Activated naive CD4-positive, alpha-beta T cell treated with anti-CD3 and anti-CD28 coated beads for 36 hours (primary cell): ENCODE results near the gene STK35. TPM values are rescaled to one million over a fixed set of nuclear protein-coding genes. Genes with fewer than 3 reads are reported as not detected.

ENCODE experiments used
- CTCF ChIA-PET: fragments of 350-600 bp; sonication (Branson Sonifier 250); formaldehyde crosslinking; loops from one replicate; lab custom pipeline; 2021; ENCODE audit warnings: antibody characterized with exemption; lab: Charles Lee
- DNase-seq: peaks from one replicate; pipeline ENCODE4 v3.0.0-alpha.2; 2020
- H3K27ac Mint-ChIP-seq: one replicate; pipeline ENCODE4 v1.8.0; 2021; ENCODE audit warnings: mild to moderate bottlenecking, mixed read lengths
- H3K27me3 Mint-ChIP-seq: one replicate; pipeline ENCODE4 v1.8.0; 2021; ENCODE audit warnings: low read depth, mixed read lengths
- H3K36me3 Mint-ChIP-seq: one replicate; pipeline ENCODE4 v1.8.0; 2021; ENCODE audit warnings: low read depth, mixed read lengths
- H3K4me1 Mint-ChIP-seq: one replicate; pipeline ENCODE4 v1.8.0; 2021; ENCODE audit warnings: low read depth, mixed read lengths
- H3K4me3 Mint-ChIP-seq: one replicate; pipeline ENCODE4 v1.8.0; 2021; ENCODE audit warnings: mild to moderate bottlenecking, moderate library complexity, mixed read lengths
- H3K9me3 Mint-ChIP-seq: one replicate; pipeline ENCODE4 v1.8.0; 2021; ENCODE audit warnings: mixed read lengths
- intact Hi-C: fragments of 100-400 bp; cut with micrococcal nuclease; formaldehyde crosslinking; loops from one replicate; pipeline ENCODE4 v1.15.1; 2023
- total RNA-seq, 2 experiments: library from RNA; stranded (reverse); gene quantifications; one replicate each; pipeline ENCODE4 v1.2.3, GENCODE V29; 2021

STK35 gene
- 10 to 100 TPM; 20.5 to 20.9 TPM for total RNA-seq

GRCh38 chr20:2101057-2101864, at the start of gene STK35:
TSS of gene STK35 (plus strand) at chr20:2101827. CDS start at chr20:2101882, 55 bp downstream.
- intact Hi-C loops: loop anchor here (5.0 to 10.0 kb wide), 6 partner anchors 116 to 1559 kb away; partner anchors contain the start of genes CSNK2A1 and FAM110A
- Mint-ChIP-seq H3K27ac (peak within 1 kb of the TSS; percentile 100), H3K4me1 (peaks cover 28% of the 10 kb centered on the region), H3K36me3 (peaks cover 20% of the 10 kb centered on the region), H3K27me3 (no peaks in the 10 kb centered on the region), H3K9me3 (no peaks in the 10 kb centered on the region), H3K4me3 (peak within 1 kb of the TSS; percentile 91)
- CTCF ChIA-PET: interaction anchor here (1.0 to 3.2 kb wide), 4 partner anchors 8 to 420 kb away, joined by 3 to 14 read pairs (median 4); no protein-coding TSS in a partner anchor
- peak; percentile 82 for DNase-seq

DNA sequence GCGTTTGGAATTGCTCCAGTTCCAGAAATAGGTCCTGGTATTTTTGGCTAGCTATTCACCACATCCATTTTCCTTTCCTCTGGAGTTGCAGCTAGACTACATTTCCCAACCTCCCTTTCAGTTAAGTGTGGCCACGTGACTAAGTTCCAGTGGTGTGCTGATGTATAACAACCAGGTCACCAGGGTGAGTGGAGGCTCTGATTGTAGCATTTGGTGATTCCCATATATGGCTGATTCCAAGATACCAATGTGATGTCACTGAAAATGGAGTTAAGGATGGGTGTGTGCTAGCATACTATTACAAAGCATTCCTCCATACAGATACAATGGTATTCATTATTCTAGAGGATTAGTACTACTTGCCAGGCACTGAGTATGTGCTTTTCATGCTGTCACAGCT, 49.7 kb upstream of the STK35 start:
- CTCF ChIA-PET: no interaction called here

DNA sequence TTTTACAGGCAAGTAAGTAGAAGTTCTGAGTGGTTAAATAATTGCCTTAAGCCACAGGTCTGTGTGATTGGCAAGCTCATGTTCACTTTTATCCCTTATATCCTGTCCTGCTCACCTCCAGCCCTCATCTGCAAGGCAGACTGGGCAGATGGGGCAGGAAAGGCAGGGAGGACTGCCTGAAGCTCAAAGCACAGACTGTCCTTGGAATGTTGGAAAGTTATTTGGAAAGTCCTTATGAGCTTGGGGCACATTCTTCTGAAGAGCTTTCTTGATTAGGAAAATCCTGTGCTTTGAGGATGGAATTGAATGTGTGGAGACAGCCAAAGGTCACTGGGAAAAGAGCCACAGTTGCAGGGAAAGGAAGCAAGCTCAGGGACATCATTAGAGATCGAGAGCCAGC, 48.9 kb upstream of the STK35 start:
- no peak overlapping the region for H3K4me3 Mint-ChIP-seq
- intact Hi-C loops: no loop called here
- no peak overlapping the region for H3K27ac Mint-ChIP-seq
- H3K36me3 Mint-ChIP-seq: no peaks in the 10 kb centered on the region
- CTCF ChIA-PET: no interaction called here
- H3K27me3 Mint-ChIP-seq: peaks cover 31% of the 10 kb centered on the region
- H3K9me3 Mint-ChIP-seq: peaks cover 11% of the 10 kb centered on the region
- DNase-seq: no peak
- H3K4me1 Mint-ChIP-seq: no peaks in the 10 kb centered on the region

More for the DNA sequence above, 49.7 kb upstream of the STK35 start:
- H3K27me3 Mint-ChIP-seq: peaks cover 25% of the 10 kb centered on the region
- DNase-seq: no peak
- H3K9me3 Mint-ChIP-seq: peaks cover 8% of the 10 kb centered on the region
- intact Hi-C loops: no loop called here
- no peaks in the 10 kb centered on the region for H3K36me3 Mint-ChIP-seq
- no peaks in the 10 kb centered on the region for H3K4me1 Mint-ChIP-seq
- no peak overlapping the region for H3K27ac Mint-ChIP-seq
- H3K4me3 Mint-ChIP-seq: no peak overlapping the region

DNA sequence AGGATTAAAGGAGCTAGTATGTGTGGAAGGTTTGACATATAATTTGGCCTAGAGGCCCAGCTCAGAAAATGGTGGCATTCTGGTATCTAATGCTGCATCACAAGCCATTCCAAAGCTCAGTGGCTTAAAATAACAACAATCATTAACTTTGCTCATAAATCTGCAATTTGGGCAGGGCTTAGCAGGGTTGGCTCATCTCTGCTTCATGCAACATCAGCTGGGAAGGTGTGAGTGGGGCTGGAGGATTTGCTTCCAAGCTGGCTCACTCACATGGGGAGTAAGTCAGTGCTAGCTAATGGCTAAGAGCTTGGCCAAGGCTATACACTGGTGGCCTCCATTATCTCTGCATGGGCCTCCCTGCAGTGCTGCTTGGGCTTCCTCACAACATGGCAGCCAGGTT, 48.0 kb upstream of the STK35 start:
- H3K4me1 Mint-ChIP-seq: no peaks in the 10 kb centered on the region
- peaks cover 20% of the 10 kb centered on the region for H3K9me3 Mint-ChIP-seq
- peaks cover 38% of the 10 kb centered on the region for H3K27me3 Mint-ChIP-seq
- CTCF ChIA-PET: no interaction called here
- intact Hi-C loops: no loop called here
- H3K36me3 Mint-ChIP-seq: peaks cover 2% of the 10 kb centered on the region
- no peak overlapping the region for H3K4me3 Mint-ChIP-seq
- no peak for DNase-seq
- no peak overlapping the region for H3K27ac Mint-ChIP-seq

DNA sequence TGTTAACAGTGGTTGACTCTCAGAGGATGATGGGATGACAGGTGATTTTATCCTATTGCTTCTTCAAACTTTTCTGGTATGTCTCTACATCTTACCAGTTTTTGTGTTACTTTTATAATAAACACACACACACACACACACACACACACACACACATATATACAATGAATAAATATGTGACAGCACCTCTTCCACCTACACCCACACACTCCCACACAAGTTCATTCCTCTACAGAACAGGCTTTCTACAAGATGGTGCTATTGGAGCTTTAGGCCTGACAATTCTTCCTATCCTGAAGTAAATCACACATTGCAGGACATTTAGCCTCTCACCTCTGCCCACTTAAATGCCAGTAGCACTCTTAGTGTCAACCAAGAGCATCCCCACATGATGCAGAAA, 46.7 kb upstream of the STK35 start:
- Mint-ChIP-seq H3K27ac (no peak overlapping the region), H3K27me3 (peaks cover 39% of the 10 kb centered on the region), H3K36me3 (peaks cover 2% of the 10 kb centered on the region), H3K4me1 (no peaks in the 10 kb centered on the region), H3K4me3 (no peak overlapping the region), H3K9me3 (peaks cover 21% of the 10 kb centered on the region)
- no peak for DNase-seq
- CTCF ChIA-PET: interaction anchor here (1.0 kb wide), 1 partner anchor 89 kb away, joined by 3 read pairs; no protein-coding TSS in a partner anchor
- intact Hi-C loops: no loop called here

GRCh38 chr20:2059411-2059810, 42.2 kb upstream of the STK35 start:
- H3K27me3 Mint-ChIP-seq: peaks cover 31% of the 10 kb centered on the region
- CTCF ChIA-PET: no interaction called here
- H3K36me3 Mint-ChIP-seq: peaks cover 2% of the 10 kb centered on the region
- intact Hi-C loops: no loop called here
- H3K4me3 Mint-ChIP-seq: no peak overlapping the region
- H3K27ac Mint-ChIP-seq: no peak overlapping the region
- H3K9me3 Mint-ChIP-seq: peaks cover 13% of the 10 kb centered on the region
- H3K4me1 Mint-ChIP-seq: no peaks in the 10 kb centered on the region
- DNase-seq: no peak

GRCh38 chr20:2065099-2065498, 36.5 kb upstream of the STK35 start:
- intact Hi-C loops: no loop called here
- H3K9me3 Mint-ChIP-seq: no peaks in the 10 kb centered on the region
- H3K27me3 Mint-ChIP-seq: peaks cover 17% of the 10 kb centered on the region
- no peak for DNase-seq
- H3K36me3 Mint-ChIP-seq: no peaks in the 10 kb centered on the region
- H3K27ac Mint-ChIP-seq: no peak overlapping the region
- no peak overlapping the region for H3K4me3 Mint-ChIP-seq
- H3K4me1 Mint-ChIP-seq: no peaks in the 10 kb centered on the region
- CTCF ChIA-PET: no interaction called here

DNA sequence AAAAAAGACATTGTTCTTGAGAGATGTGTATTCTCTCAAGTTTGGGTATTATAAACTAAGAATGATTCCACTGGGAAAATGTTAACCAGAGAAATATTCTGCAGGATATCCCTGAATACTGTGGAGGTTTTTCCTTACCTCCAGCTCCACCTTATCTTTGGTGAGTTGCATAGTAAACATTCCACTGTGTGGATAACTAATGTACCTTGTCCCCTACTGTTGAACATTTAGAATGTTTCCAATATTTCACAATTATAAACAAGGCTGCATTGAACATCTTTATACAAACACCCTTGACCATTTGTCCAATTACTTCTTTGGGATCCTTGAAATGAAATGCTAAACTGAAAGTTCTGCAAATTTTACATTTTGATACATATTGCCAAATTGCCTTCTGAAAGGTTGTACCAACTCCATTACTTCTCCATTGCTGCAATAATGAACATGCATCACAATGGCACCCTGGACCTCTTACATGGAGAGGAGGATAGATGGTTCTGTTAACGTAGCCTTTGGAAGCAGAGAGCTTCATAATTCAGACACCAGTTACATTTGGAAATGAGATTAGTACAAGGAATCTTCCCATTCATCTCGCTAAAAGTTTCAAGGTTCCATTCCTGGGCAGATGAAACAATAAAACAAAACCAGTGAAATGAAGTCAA, 35.0 kb upstream of the STK35 start:
- no peak overlapping the region for H3K27ac Mint-ChIP-seq

DNA sequence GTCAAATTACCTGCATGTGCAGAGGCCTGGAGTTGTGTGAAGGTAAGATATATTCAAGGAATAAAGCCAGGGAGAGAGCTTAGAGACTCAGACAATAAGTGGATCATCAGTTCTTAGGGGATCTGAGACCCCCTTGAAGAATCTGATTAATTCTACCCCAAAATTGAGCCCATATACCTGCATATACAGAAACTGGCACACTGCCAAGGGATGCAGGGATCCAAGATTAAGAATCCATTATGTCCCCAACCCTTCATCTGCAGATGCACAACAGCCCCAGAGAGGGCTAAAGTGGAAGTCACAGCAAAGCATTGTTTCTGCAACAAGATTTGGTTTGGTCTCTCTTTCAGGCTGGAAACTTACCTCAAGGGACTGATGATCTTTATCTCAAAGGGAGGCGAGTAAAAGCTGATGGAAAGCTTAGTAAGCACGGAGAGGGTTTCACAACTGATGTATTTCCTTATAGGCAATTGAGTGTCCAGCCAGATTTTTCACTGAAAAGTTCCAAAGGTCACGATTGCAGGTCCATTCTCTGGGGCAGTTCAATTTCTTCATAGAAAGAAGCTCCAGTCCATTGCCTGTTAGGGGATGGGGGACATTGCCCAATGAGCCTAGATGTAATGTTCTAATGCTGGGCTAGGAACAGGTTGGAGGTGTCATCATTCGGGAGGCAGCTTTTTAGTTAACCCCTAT, 20.9 kb upstream of the STK35 start:
- no peak overlapping the region for H3K4me3 Mint-ChIP-seq
- no peak overlapping the region for H3K27ac Mint-ChIP-seq
- H3K9me3 Mint-ChIP-seq: no peaks in the 10 kb centered on the region
- CTCF ChIA-PET: no interaction called here
- H3K27me3 Mint-ChIP-seq: peaks cover 25% of the 10 kb centered on the region
- no peaks in the 10 kb centered on the region for H3K36me3 Mint-ChIP-seq
- no peak for DNase-seq
- H3K4me1 Mint-ChIP-seq: no peaks in the 10 kb centered on the region
- intact Hi-C loops: no loop called here

More for the DNA sequence above, 35.0 kb upstream of the STK35 start:
- Mint-ChIP-seq H3K4me1 (no peaks in the 10 kb centered on the region), H3K36me3 (peaks cover 1% of the 10 kb centered on the region), H3K4me3 (no peak overlapping the region), H3K9me3 (no peaks in the 10 kb centered on the region), H3K27me3 (peaks cover 25% of the 10 kb centered on the region)
- CTCF ChIA-PET: no interaction called here
- intact Hi-C loops: no loop called here
- no peak for DNase-seq

DNA sequence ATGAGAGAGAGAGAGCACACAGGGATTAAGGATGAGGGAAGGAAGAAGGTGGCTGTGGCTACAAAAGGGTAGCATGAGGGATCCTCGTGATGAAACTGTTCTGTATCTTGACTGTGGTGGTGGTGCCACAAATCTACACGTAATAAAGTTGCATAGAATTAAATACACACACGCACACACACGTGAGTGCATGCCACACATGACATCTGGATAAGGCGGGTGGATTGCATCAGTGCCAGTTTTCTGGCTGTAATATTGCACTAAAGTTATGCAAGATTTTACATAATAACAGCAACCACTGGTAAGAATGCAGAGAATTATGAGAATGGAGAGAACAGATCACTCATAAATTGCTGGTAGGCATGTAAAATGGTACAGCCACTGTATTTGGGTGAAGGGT, 16.9 kb upstream of the STK35 start:
- Mint-ChIP-seq H3K9me3 (no peaks in the 10 kb centered on the region), H3K4me1 (no peaks in the 10 kb centered on the region), H3K4me3 (no peak overlapping the region), H3K27me3 (peaks cover 20% of the 10 kb centered on the region), H3K27ac (no peak overlapping the region), H3K36me3 (no peaks in the 10 kb centered on the region)
- intact Hi-C loops: no loop called here
- CTCF ChIA-PET: no interaction called here
- DNase-seq: no peak

- Mint-ChIP-seq H3K4me3 (no peak overlapping the region), H3K4me1 (no peaks in the 10 kb centered on the region), H3K9me3 (no peaks in the 10 kb centered on the region), H3K36me3 (no peaks in the 10 kb centered on the region), H3K27ac (no peak overlapping the region), H3K27me3 (peaks cover 18% of the 10 kb centered on the region)
- intact Hi-C loops: no loop called here
- DNase-seq: no peak
- CTCF ChIA-PET: no interaction called here
Measured at GRCh38 chr20:2086177-2086979, 15.2 kb upstream of the STK35 start.

- Mint-ChIP-seq H3K27ac (no peak overlapping the region), H3K4me1 (no peaks in the 10 kb centered on the region), H3K27me3 (peaks cover 17% of the 10 kb centered on the region), H3K4me3 (no peak overlapping the region), H3K9me3 (no peaks in the 10 kb centered on the region), H3K36me3 (no peaks in the 10 kb centered on the region)
- intact Hi-C loops: no loop called here
- no peak for DNase-seq
- CTCF ChIA-PET: no interaction called here
Measured at GRCh38 chr20:2086980-2087377, 14.6 kb upstream of the STK35 start.
